ENCODE data around the gene UBE2D2.
"Not testable (repeated sequence)": the region's sequence is repeated elsewhere in the genome, so short reads cannot be mapped to it uniquely, and the experiment has no call there.

- not testable (repeated sequence) for TF ChIP-seq CTCF (IDR thresholded peaks at IDR 0.05); POLR2A (IDR thresholded peaks at IDR 0.05; ENCODE audit: low read depth); POLR2AphosphoS5 (IDR thresholded peaks at IDR 0.05)
Measured at GRCh38 chr5:139625398-139625797, 64.3 kb downstream of the UBE2D2 start.

Data from esophagus muscularis mucosa (tissue), 3 donors.